ENCODE measurements around the gene NXN.
"Not testable (repeated sequence)": the region's sequence is repeated elsewhere in the genome, so short reads cannot be mapped to it uniquely, and the experiment has no call there.

The NXN gene

GRCh38 chr17:788551-788950, 191.0 kb downstream of the NXN start:
- no peak for TF ChIP-seq GABPA (IDR thresholded peaks at IDR 0.05; ENCODE audit: low read depth)
- DNase-seq (ENCODE audit: low read depth in 1 of 2, low spot score in 1 of 2) = no peak
- no peak overlapping the region for H3K27ac ChIP-seq (replicated peaks)
- H3K27me3 ChIP-seq (ENCODE audit: insufficient read depth, poor library complexity, severe bottlenecking) = no peaks in the 10 kb centered on the region
- no peak overlapping the region for H3K4me3 ChIP-seq (replicated peaks; ENCODE audit: insufficient read depth, low read length)

- TF ChIP-seq POLR2AphosphoS5 (IDR thresholded peaks at IDR 0.05; ENCODE audit: low read depth) (no peak), CTCF (IDR thresholded peaks at IDR 0.05; ENCODE audit: insufficient read depth, low read length) (no peak), SPI1 (IDR thresholded peaks at IDR 0.05; ENCODE audit: borderline replicate concordance, low read depth) (no peak), GABPA (IDR thresholded peaks at IDR 0.05; ENCODE audit: low read depth) (no peak), REST (IDR thresholded peaks at IDR 0.05; ENCODE audit: insufficient replicate concordance, low read depth) (no peak)
These were observed 191.8 kb downstream of the NXN start for GRCh38 chr17:787641-788221.

GRCh38 chr17:785901-786300, 193.7 kb downstream of the NXN start:
- H3K4me3 ChIP-seq (replicated peaks; ENCODE audit: insufficient read depth, low read length); H3K27me3 ChIP-seq (ENCODE audit: insufficient read depth, poor library complexity, severe bottlenecking); DNase-seq (ENCODE audit: low read depth in 1 of 2, low spot score in 1 of 2); H3K27ac ChIP-seq (replicated peaks): not testable (repeated sequence)

More at GRCh38 chr17:787641-788221, 191.8 kb downstream of the NXN start:
- no peaks in the 10 kb centered on the region for H3K27me3 ChIP-seq (ENCODE audit: insufficient read depth, poor library complexity, severe bottlenecking)
- no peak overlapping the region for H3K27ac ChIP-seq (replicated peaks)
- no peak for DNase-seq (ENCODE audit: low read depth in 1 of 2, low spot score in 1 of 2)
- no peak overlapping the region for H3K4me3 ChIP-seq (replicated peaks; ENCODE audit: insufficient read depth, low read length)

DNA sequence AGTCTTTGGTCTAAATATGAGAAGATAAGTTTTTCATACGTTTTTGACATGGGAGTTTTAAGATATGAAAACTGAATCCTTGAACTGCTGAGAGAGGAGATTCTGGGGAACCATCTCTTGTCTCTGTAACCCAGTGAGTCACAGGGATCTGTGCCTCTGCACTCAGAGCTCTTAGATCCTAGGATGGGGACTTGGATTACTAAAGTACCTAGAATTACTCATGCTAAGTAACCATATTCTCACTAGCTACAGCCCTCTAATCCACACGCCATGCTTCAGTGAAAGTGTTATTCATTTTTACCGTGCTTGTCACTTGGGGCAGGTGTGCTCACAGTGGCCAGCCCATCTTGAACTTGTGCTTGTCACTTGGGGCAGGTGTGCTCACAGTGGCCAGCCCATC, 195.4 kb downstream of the NXN start:
- no peak overlapping the region for H3K27ac ChIP-seq (replicated peaks)
- TF ChIP-seq GABPA (IDR thresholded peaks at IDR 0.05; ENCODE audit: low read depth) (no peak), REST (IDR thresholded peaks at IDR 0.05; ENCODE audit: insufficient replicate concordance, low read depth) (no peak), CTCF (IDR thresholded peaks at IDR 0.05; ENCODE audit: insufficient read depth, low read length) (no peak), POLR2AphosphoS5 (IDR thresholded peaks at IDR 0.05; ENCODE audit: low read depth) (no peak), SPI1 (IDR thresholded peaks at IDR 0.05; ENCODE audit: borderline replicate concordance, low read depth) (no peak)
- DNase-seq (ENCODE audit: low read depth in 1 of 2, low spot score in 1 of 2) = no peak
- H3K4me3 ChIP-seq (replicated peaks; ENCODE audit: insufficient read depth, low read length) = no peak overlapping the region
- H3K27me3 ChIP-seq (ENCODE audit: insufficient read depth, poor library complexity, severe bottlenecking) = no peaks in the 10 kb centered on the region

Measured in HL-60 (cell line).